HEK293 (cell line): ENCODE measurements around the gene NCKAP5.
A peak's percentile ranks its signal among the peaks of the same experiment; 100 is the strongest.

Experiments
- CTCF ChIA-PET: fragments of 350-600 bp; formaldehyde crosslinking; extraction: SDS; loops from one replicate; lab custom pipeline; 2021; ENCODE audit warnings: antibody characterized with exemption; lab: Yijun Ruan, JAX
- POLR2A ChIA-PET: fragments of 300-600 bp; formaldehyde crosslinking; extraction: SDS; loops from one replicate; lab custom pipeline; 2020; ENCODE audit warnings: antibody characterized with exemption, inconsistent platforms; lab: Yijun Ruan, JAX
- H3K27ac ChIP-seq: fragments of 200-500 bp; sonication (Bioruptor generic); 2 replicates; pipeline ENCODE4 v1.5.1; 2014; ENCODE audit warnings: low read depth, low read length, control low read depth, inconsistent platforms; ENCODE audit errors: extremely low read depth
- H3K36me3 ChIP-seq, 2 experiments: fragments of 200-500 bp in 1 of 2; sonication (Bioruptor generic) in 1 of 2; 1 replicate in 1 of 2; 2 replicates in 1 of 2; pipeline ENCODE4 v1.5.1; 2014 to 2017; ENCODE audit warnings: inconsistent platforms in 2 of 2, low read length in 2 of 2; ENCODE audit not compliant: control insufficient read depth in 2 of 2, insufficient read depth in 1 of 2
- H3K4me1 ChIP-seq: fragments of 200-500 bp; sonication (Bioruptor generic); 2 replicates; pipeline ENCODE4 v1.5.1; 2014; ENCODE audit warnings: mild to moderate bottlenecking, low read length, inconsistent platforms; ENCODE audit not compliant: control insufficient read depth, insufficient read depth
- H3K4me3 ChIP-seq: 2 replicates; pipeline ENCODE4 v1.5.1; 2011; ENCODE audit warnings: low read depth, mild to moderate bottlenecking, control low read depth, low read length, moderate library complexity
- H3K9me3 ChIP-seq: fragments of 200-500 bp; sonication (Bioruptor generic); 2 replicates; pipeline ENCODE4 v1.5.1; 2014; ENCODE audit warnings: low read depth, low read length, inconsistent platforms; ENCODE audit not compliant: control insufficient read depth, insufficient read depth
- HOXD13 ChIP-seq: sonication (generic); formaldehyde crosslinking; IDR thresholded peaks from 2 replicates; pipeline ENCODE4 v1.8.0; 2022; ENCODE audit warnings: missing genetic modification reagents, borderline replicate concordance
- PRDM2 ChIP-seq: fragments of 450-650 bp; formaldehyde crosslinking; IDR thresholded peaks from 2 replicates; pipeline ENCODE4 v1.5.1; 2016; ENCODE audit warnings: missing biosample characterization, missing genetic modification characterization, borderline replicate concordance
- ZNF155 ChIP-seq: fragments of 450-650 bp; formaldehyde crosslinking; IDR thresholded peaks from 2 replicates; pipeline ENCODE4 v1.5.1; 2016; ENCODE audit warnings: missing biosample characterization, missing genetic modification characterization
- ZNF654 ChIP-seq: fragments of 450-650 bp; formaldehyde crosslinking; IDR thresholded peaks from 2 replicates; pipeline ENCODE4 v1.5.1; 2016; ENCODE audit warnings: low read depth, missing biosample characterization, missing genetic modification characterization
- ZNF777 ChIP-seq: fragments of 450-650 bp; formaldehyde crosslinking; IDR thresholded peaks from 2 replicates; pipeline ENCODE4 v1.5.1; 2017; ENCODE audit warnings: missing biosample characterization, missing genetic modification characterization, borderline replicate concordance
- TF ChIP-seq, protein P1 (sequence below): fragments of 450-650 bp; formaldehyde crosslinking; IDR thresholded peaks from 2 replicates; pipeline ENCODE4 v1.5.1; 2017; ENCODE audit warnings: missing biosample characterization, missing genetic modification characterization
- TF ChIP-seq, protein P2 (sequence below): fragments of 450-650 bp; formaldehyde crosslinking; IDR thresholded peaks from 2 replicates; pipeline ENCODE4 v1.5.1; 2016; ENCODE audit warnings: missing biosample characterization, missing genetic modification characterization

NCKAP5 gene

GRCh38 chr2:133562558-133562957 lies 5.7 kb downstream of the NCKAP5 start (continued):
- TF ChIP-seq, protein P1, sequence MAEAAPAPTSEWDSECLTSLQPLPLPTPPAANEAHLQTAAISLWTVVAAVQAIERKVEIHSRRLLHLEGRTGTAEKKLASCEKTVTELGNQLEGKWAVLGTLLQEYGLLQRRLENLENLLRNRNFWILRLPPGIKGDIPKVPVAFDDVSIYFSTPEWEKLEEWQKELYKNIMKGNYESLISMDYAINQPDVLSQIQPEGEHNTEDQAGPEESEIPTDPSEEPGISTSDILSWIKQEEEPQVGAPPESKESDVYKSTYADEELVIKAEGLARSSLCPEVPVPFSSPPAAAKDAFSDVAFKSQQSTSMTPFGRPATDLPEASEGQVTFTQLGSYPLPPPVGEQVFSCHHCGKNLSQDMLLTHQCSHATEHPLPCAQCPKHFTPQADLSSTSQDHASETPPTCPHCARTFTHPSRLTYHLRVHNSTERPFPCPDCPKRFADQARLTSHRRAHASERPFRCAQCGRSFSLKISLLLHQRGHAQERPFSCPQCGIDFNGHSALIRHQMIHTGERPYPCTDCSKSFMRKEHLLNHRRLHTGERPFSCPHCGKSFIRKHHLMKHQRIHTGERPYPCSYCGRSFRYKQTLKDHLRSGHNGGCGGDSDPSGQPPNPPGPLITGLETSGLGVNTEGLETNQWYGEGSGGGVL (tag by site-specific recombination): no peak
- no peak for TF ChIP-seq PRDM2
- no peak for TF ChIP-seq ZNF155 (tag by site-specific recombination)
- no peak for TF ChIP-seq ZNF777 (tag by site-specific recombination)

DNA sequence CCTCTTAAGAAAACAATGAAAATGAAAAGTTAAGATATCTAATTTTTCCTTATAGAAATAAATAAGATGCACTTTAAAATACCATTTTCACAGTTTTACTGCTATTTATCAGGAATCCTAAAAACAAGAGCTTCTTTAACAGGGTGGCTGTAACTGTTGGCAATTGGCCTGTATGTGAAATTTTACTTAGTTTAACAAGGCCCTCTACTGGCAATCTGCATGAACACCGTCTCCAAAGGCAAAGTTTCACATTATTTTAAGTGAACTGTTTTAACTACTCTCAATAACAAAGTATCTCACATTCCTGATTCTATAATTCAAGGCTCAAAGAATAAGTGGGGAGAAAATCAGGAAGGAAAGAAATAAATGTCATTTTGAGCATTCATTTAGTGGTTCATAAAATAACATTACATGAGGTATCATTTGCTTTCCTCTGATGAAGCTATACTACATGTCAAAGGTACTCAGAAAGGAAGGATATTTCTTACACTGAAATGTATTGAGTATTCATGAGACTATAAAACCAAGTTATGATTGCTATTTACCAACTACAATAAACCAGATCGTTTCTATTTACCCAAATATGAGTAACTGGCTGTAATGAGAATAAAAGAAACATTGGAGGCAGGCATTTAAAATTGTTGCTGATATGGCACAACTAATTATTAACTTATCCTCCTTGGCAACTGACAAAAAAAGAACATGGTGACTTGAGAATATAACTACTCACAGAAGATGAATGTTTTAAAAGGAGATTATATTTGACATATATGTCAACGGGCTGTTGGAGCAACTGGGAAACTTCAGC lies 7.0 kb downstream of the NCKAP5 start:
- Histone ChIP-seq H3K4me3 (no peak overlapping the region), H3K9me3 (no peaks in the 10 kb centered on the region), H3K4me1 (no peaks in the 10 kb centered on the region), H3K36me3 (no peaks in the 10 kb centered on the region), H3K27ac (no peak overlapping the region)
- ChIA-PET CTCF (interaction anchor here (0.5 to 3.5 kb wide), 35 partner anchors 13 to 1213 kb away, joined by 3 to 22 read pairs (median 4); no protein-coding TSS in a partner anchor), POLR2A (interaction anchor here (1.0 kb wide), 1 partner anchor 298 kb away, joined by 3 read pairs; no protein-coding TSS in a partner anchor)
- TF ChIP-seq ZNF654 (tag by site-specific recombination) (peak; percentile 72), PRDM2 (no peak), HOXD13 (CRISPR knock-in tag) (no peak)
- TF ChIP-seq, protein P2, sequence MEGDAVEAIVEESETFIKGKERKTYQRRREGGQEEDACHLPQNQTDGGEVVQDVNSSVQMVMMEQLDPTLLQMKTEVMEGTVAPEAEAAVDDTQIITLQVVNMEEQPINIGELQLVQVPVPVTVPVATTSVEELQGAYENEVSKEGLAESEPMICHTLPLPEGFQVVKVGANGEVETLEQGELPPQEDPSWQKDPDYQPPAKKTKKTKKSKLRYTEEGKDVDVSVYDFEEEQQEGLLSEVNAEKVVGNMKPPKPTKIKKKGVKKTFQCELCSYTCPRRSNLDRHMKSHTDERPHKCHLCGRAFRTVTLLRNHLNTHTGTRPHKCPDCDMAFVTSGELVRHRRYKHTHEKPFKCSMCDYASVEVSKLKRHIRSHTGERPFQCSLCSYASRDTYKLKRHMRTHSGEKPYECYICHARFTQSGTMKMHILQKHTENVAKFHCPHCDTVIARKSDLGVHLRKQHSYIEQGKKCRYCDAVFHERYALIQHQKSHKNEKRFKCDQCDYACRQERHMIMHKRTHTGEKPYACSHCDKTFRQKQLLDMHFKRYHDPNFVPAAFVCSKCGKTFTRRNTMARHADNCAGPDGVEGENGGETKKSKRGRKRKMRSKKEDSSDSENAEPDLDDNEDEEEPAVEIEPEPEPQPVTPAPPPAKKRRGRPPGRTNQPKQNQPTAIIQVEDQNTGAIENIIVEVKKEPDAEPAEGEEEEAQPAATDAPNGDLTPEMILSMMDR (tag by site-specific recombination): peak; percentile 59
